HCT116 (cell line): ENCODE results near the gene SLC35F3. TPM values are rescaled to one million over a fixed set of nuclear protein-coding genes. Genes with fewer than 3 reads are reported as not detected.

Source experiments
- ATAC-seq: fragments of 200-7000 bp; cut with Tn5 transposase; 2 replicates; pipeline ENCODE4 v1.9.1; 2020; ENCODE audit warnings: mild to moderate bottlenecking, moderate library complexity
- BruUV-seq: library from RNA; stranded (reverse); fragments of 400-500 nt; replicated peaks from 2 replicates; lab custom pipeline; 2021; lab: Mats Ljungman, UMichigan
- CTCF ChIA-PET: fragments of 300-600 bp; sonication (Branson Sonifier 250); formaldehyde crosslinking; loops from one replicate; lab custom pipeline; 2021; ENCODE audit warnings: antibody characterized with exemption; lab: Charles Lee
- POLR2A ChIA-PET: fragments of 300-600, 350-600 bp; sonication (Branson Sonifier 250); formaldehyde crosslinking; loops from one replicate; lab custom pipeline; 2021; ENCODE audit warnings: antibody characterized with exemption; lab: Charles Lee
- RAD21 ChIA-PET, 2 experiments: fragments of 300-600 bp; sonication (Branson Sonifier 250); formaldehyde crosslinking; loops; one replicate each; lab custom pipeline; 2023; ENCODE audit warnings: low total read pairs in 2 of 2; ENCODE audit not compliant: uncharacterized antibody in 2 of 2, unreplicated experiment in 2 of 2, low non-redundant PET in 1 of 2; lab: Charles Lee
- DNase-seq: peaks from one replicate; pipeline ENCODE4 v3.0.0-alpha.2; 2010; ENCODE audit warnings: low read depth, low spot score
- H2AFZ ChIP-seq: fragments of 200-600 bp; shearing (Covaris generic), sonication (generic); 2 replicates; pipeline ENCODE4 v1.6.1; 2017; ENCODE audit warnings: low read depth, mixed run types, mixed read lengths, antibody characterized with exemption, low read length; ENCODE audit not compliant: poor library complexity, severe bottlenecking
- H3K27ac ChIP-seq: 2 replicates; pipeline ENCODE4 v1.5.1; 2012; ENCODE audit warnings: low read depth, low read length
- H3K27me3 ChIP-seq: fragments of 200-600 bp; sonication (generic); 2 replicates; pipeline ENCODE4 v1.6.1; 2016; ENCODE audit warnings: mixed run types, low read length, mixed read lengths; ENCODE audit not compliant: insufficient read depth
- H3K36me3 ChIP-seq, 2 experiments: fragments of 200-500 bp in 1 of 2; fragments of 200-600 bp in 1 of 2; sonication (Bioruptor generic) in 1 of 2; sonication (generic) in 1 of 2; 2 replicates each; pipeline versions ENCODE4 v1.5.1 to v1.6.1; 2014 to 2016; ENCODE audit warnings: low read length in 2 of 2, inconsistent platforms in 1 of 2, mixed read lengths in 1 of 2, mixed run types in 1 of 2; ENCODE audit not compliant: insufficient read depth in 2 of 2, control insufficient read depth in 1 of 2
- H3K4me1 ChIP-seq, 2 experiments: fragments of 200-600 bp in 1 of 2; sonication (generic) in 1 of 2; 2 replicates each; pipeline versions ENCODE4 v1.5.1 to v1.6.1; 2012 to 2017; ENCODE audit warnings: low read length in 2 of 2, inconsistent platforms in 1 of 2, mild to moderate bottlenecking in 1 of 2, mixed read lengths in 1 of 2, mixed run types in 1 of 2, moderate library complexity in 1 of 2; ENCODE audit not compliant: insufficient read depth in 2 of 2, control insufficient read depth in 1 of 2
- H3K4me2 ChIP-seq: fragments of 200-600 bp; sonication (generic); 2 replicates; pipeline ENCODE4 v1.6.1; 2017; ENCODE audit warnings: mixed run types, low read length, mixed read lengths
- H3K4me3 ChIP-seq, 2 experiments: fragments of 200-600 bp in 1 of 2; sonication (generic) in 1 of 2; replicated peaks in 1 of 2; 2 replicates each; pipeline ENCODE4 v1.5.1; 2011 to 2016; ENCODE audit warnings: low read length in 2 of 2, control low read depth in 1 of 2, low read depth in 1 of 2, mild to moderate bottlenecking in 1 of 2, mixed read lengths in 1 of 2, mixed run types in 1 of 2
- H3K79me2 ChIP-seq: fragments of 200-600 bp; sonication (generic); 2 replicates; pipeline ENCODE4 v1.6.1; 2017; ENCODE audit warnings: mild to moderate bottlenecking, mixed run types, low read length, moderate library complexity, mixed read lengths; ENCODE audit not compliant: insufficient read depth
- H3K9ac ChIP-seq: fragments of 200-600 bp; sonication (generic); 2 replicates; pipeline ENCODE4 v1.6.1; 2016; ENCODE audit warnings: low read length, mixed read lengths
- H3K9me2 ChIP-seq: fragments of 200-600 bp; sonication (generic), shearing (Covaris generic); 2 replicates; pipeline ENCODE4 v1.6.1; 2017; ENCODE audit warnings: mixed run types, mild to moderate bottlenecking, moderate library complexity; ENCODE audit not compliant: insufficient read depth
- H3K9me3 ChIP-seq, 2 experiments: fragments of 200-500 bp in 1 of 2; fragments of 200-600 bp in 1 of 2; sonication (Bioruptor generic) in 1 of 2; sonication (generic) in 1 of 2; 2 replicates each; pipeline ENCODE4 v1.6.1; 2014 to 2017; ENCODE audit warnings: low read length in 2 of 2, mixed read lengths in 2 of 2, inconsistent platforms in 1 of 2, low read depth in 1 of 2, mild to moderate bottlenecking in 1 of 2, mixed run types in 1 of 2, moderate library complexity in 1 of 2; ENCODE audit not compliant: control insufficient read depth in 1 of 2, insufficient read depth in 1 of 2
- H4K20me1 ChIP-seq: fragments of 200-600 bp; sonication (generic), shearing (Covaris generic); 2 replicates; pipeline ENCODE4 v1.6.1; 2017; ENCODE audit warnings: mixed run types, mild to moderate bottlenecking, moderate library complexity; ENCODE audit not compliant: insufficient read depth
- ATF3 ChIP-seq: IDR thresholded peaks from 2 replicates; pipeline ENCODE4 v1.6.1; 2012
- CBX3 ChIP-seq: IDR thresholded peaks from 2 replicates; pipeline ENCODE4 v1.6.1; 2012; ENCODE audit warnings: low read depth
- CEBPB ChIP-seq: IDR thresholded peaks from 2 replicates; pipeline ENCODE4 v1.6.1; 2012; ENCODE audit warnings: low read depth
- CTCF ChIP-seq, 3 experiments: fragments of 200-600 bp in 1 of 3; sonication (generic) in 1 of 3; IDR thresholded peaks in 2 of 3; conservative IDR thresholded peaks in 1 of 3; 2 replicates each; pipeline ENCODE4 v1.5.1; 2012 to 2017; ENCODE audit warnings: low read depth in 2 of 3, low read length in 2 of 3, antibody characterized with exemption in 1 of 3, borderline replicate concordance in 1 of 3, control low read depth in 1 of 3, mild to moderate bottlenecking in 1 of 3, mixed read lengths in 1 of 3, mixed run types in 1 of 3, moderate library complexity in 1 of 3; ENCODE audit not compliant: insufficient read depth in 1 of 3
- EZH2 ChIP-seq: fragments of 200-600 bp; sonication (generic); IDR thresholded peaks from 2 replicates; pipeline ENCODE4 v1.6.1; 2017; ENCODE audit warnings: antibody characterized with exemption, mixed run types
- EZH2phosphoT487 ChIP-seq: fragments of 200-600 bp; IDR thresholded peaks from 2 replicates; pipeline ENCODE4 v1.6.1; 2018; ENCODE audit warnings: antibody characterized with exemption, borderline replicate concordance
- FOSL1 ChIP-seq: IDR thresholded peaks from 2 replicates; pipeline ENCODE4 v1.6.1; 2012; ENCODE audit warnings: low read depth
- JUND ChIP-seq: IDR thresholded peaks from 2 replicates; pipeline ENCODE4 v1.6.1; 2012
- POLR2A ChIP-seq: IDR thresholded peaks from 2 replicates; pipeline ENCODE4 v1.7.0; 2011; ENCODE audit warnings: borderline replicate concordance; ENCODE audit not compliant: insufficient read depth, insufficient read length; ENCODE audit errors: extremely low read depth
- RAD21 ChIP-seq: IDR thresholded peaks from 2 replicates; pipeline ENCODE4 v1.6.1; 2012; ENCODE audit warnings: low read depth, mild to moderate bottlenecking
- SP1 ChIP-seq: IDR thresholded peaks from 2 replicates; pipeline ENCODE4 v1.6.1; 2012; ENCODE audit warnings: low read depth
- YY1 ChIP-seq: IDR thresholded peaks from 2 replicates; pipeline ENCODE4 v1.6.1; 2011; ENCODE audit warnings: low read length, low read depth, moderate library complexity, mild to moderate bottlenecking; ENCODE audit not compliant: insufficient replicate concordance; ENCODE audit errors: extremely low read depth
- ZBTB33 ChIP-seq: IDR thresholded peaks from 2 replicates; pipeline ENCODE4 v1.6.1; 2011; ENCODE audit warnings: mild to moderate bottlenecking, low read length, moderate library complexity; ENCODE audit not compliant: insufficient replicate concordance; ENCODE audit errors: extremely low read depth
- ZFX ChIP-seq: fragments of 450-650 bp; IDR thresholded peaks from 2 replicates; pipeline ENCODE4 v1.6.1; 2017
- ZNF274 ChIP-seq: fragments of 200-500 bp; sonication (Bioruptor generic); IDR thresholded peaks from 2 replicates; pipeline ENCODE4 v1.6.1; 2014; ENCODE audit warnings: mild to moderate bottlenecking, low read depth, low read length, inconsistent platforms
- intact Hi-C: fragments of 100-400 bp; cut with micrococcal nuclease; formaldehyde crosslinking; loops from 2 replicates; pipeline ENCODE4 v1.10.0; 2022
- total RNA-seq: library from RNA; stranded (reverse); gene quantifications from one replicate; pipeline ENCODE4 v1.2.1, GENCODE V29; 2021; ENCODE audit not compliant: unreplicated experiment
- TF ChIP-seq, protein P1 (sequence below): IDR thresholded peaks from 2 replicates; pipeline ENCODE4 v1.6.1; 2012; ENCODE audit warnings: low read depth

The SLC35F3 gene
- total RNA-seq, 1 experiment from 2014 or later = 6.4 TPM

- no peaks in the 10 kb centered on the region for H3K27me3 ChIP-seq
- no peaks in the 10 kb centered on the region for H3K4me1 ChIP-seq
- no peaks in the 10 kb centered on the region for H3K9me3 ChIP-seq
- ATAC-seq = no peak
- no peak overlapping the region for H3K4me3 ChIP-seq
- no peaks in the 10 kb centered on the region for H3K79me2 ChIP-seq
- no peak overlapping the region for H3K4me2 ChIP-seq
- CTCF ChIA-PET = no interaction called here
- no peak overlapping the region for H2AFZ ChIP-seq
- intact Hi-C loops = no loop called here
- no peaks in the 10 kb centered on the region for H3K36me3 ChIP-seq
- DNase-seq = no peak
- no TSS peak for BruUV-seq
- RAD21 ChIA-PET = no interaction called here
- no peak overlapping the region for H3K27ac ChIP-seq
- TF ChIP-seq POLR2A = no peak
- TF ChIP-seq FOSL1 = no peak
- no peak for TF ChIP-seq ZBTB33
- no peak for TF ChIP-seq EZH2phosphoT487
- TF ChIP-seq JUND = no peak
- TF ChIP-seq YY1 = no peak
- no peak for TF ChIP-seq ZFX
- no peak for TF ChIP-seq CEBPB
- no peak for TF ChIP-seq RAD21
- no peak for TF ChIP-seq CTCF (IDR thresholded peaks at IDR 0.05 in 2 of 3, conservative IDR thresholded peaks at IDR 0.05 in 1 of 3; ENCODE audit: borderline replicate concordance in 1 of 3, insufficient read depth in 1 of 3, low read depth in 2 of 3, low read length in 2 of 3)
- TF ChIP-seq, protein P1, sequence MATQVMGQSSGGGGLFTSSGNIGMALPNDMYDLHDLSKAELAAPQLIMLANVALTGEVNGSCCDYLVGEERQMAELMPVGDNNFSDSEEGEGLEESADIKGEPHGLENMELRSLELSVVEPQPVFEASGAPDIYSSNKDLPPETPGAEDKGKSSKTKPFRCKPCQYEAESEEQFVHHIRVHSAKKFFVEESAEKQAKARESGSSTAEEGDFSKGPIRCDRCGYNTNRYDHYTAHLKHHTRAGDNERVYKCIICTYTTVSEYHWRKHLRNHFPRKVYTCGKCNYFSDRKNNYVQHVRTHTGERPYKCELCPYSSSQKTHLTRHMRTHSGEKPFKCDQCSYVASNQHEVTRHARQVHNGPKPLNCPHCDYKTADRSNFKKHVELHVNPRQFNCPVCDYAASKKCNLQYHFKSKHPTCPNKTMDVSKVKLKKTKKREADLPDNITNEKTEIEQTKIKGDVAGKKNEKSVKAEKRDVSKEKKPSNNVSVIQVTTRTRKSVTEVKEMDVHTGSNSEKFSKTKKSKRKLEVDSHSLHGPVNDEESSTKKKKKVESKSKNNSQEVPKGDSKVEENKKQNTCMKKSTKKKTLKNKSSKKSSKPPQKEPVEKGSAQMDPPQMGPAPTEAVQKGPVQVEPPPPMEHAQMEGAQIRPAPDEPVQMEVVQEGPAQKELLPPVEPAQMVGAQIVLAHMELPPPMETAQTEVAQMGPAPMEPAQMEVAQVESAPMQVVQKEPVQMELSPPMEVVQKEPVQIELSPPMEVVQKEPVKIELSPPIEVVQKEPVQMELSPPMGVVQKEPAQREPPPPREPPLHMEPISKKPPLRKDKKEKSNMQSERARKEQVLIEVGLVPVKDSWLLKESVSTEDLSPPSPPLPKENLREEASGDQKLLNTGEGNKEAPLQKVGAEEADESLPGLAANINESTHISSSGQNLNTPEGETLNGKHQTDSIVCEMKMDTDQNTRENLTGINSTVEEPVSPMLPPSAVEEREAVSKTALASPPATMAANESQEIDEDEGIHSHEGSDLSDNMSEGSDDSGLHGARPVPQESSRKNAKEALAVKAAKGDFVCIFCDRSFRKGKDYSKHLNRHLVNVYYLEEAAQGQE = no peak
- TF ChIP-seq EZH2 = no peak
- no peak for TF ChIP-seq CBX3
- TF ChIP-seq SP1 = no peak
- no peak for TF ChIP-seq ATF3
- TF ChIP-seq ZNF274 = no peak
- TF ChIP-seq, all 23 proteins: peak for 0
- Histone ChIP-seq H3K9me2 (no peaks in the 10 kb centered on the region), H4K20me1 (no peaks in the 10 kb centered on the region; the same call in 1 of the 2 replicates), H3K9ac (no peak overlapping the region)
- POLR2A ChIA-PET = no interaction called here
Measured at GRCh38 chr1:234226819-234227165, 322.3 kb downstream of the SLC35F3 start.
